HG02763 (cell line): ENCODE data around the gene EXOSC10.
A peak's percentile ranks its signal among the peaks of the same experiment; 100 is the strongest.

Source experiments
- ATAC-seq: cut with Tn5 transposase; IDR thresholded peaks from one replicate; pipeline ENCODE4 v1.9.1; 2021; ENCODE audit warnings: mild to moderate bottlenecking, moderate library complexity; ENCODE audit not compliant: unreplicated experiment

The EXOSC10 gene

DNA sequence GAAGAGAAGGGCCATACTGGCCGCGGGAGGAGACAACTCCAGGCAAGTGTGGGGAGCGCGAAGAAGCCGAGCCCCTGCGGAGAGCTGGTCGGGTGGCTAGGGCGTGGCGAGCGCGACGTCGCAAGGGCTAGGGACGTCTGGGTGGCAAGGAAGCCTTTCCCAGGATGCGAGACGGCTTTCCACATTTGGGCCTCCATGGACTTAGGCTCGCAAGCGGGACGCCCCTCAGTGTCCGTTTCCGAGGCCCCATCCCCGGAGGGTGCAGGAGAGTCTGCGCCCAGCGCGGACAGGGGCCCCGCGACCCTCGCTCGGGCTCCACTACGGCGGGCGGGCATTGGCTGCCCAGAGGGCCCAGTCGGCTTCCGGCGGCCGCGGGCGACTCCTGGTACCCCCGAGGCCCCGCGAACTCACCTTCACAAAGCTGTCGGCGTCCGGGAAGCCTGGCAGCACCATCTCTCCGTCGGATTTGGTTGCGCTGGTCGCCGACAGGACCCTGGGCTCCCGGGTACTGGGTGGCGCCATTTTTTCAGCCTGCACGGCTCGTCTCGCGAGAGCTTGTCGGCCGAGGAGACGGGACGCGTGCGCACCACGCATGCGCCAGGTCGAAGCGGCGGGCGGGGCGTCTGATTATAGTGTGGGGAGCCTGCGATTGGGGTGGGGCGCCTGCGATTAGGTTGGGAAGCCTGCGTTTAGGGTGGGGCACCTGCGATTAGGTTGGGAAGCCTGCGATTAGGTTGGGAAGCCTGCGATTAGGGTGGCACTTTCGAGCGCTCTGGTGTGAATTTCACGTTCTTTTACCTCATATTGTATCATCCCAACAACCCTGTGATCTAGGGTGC lies at the start of gene EXOSC10:
Gene EXOSC10 (minus strand): TSS at position 560 of the 839 bp plus-strand sequence. CDS start 38 bp downstream, at position 522.
- ATAC-seq: peak; percentile 88

DNA sequence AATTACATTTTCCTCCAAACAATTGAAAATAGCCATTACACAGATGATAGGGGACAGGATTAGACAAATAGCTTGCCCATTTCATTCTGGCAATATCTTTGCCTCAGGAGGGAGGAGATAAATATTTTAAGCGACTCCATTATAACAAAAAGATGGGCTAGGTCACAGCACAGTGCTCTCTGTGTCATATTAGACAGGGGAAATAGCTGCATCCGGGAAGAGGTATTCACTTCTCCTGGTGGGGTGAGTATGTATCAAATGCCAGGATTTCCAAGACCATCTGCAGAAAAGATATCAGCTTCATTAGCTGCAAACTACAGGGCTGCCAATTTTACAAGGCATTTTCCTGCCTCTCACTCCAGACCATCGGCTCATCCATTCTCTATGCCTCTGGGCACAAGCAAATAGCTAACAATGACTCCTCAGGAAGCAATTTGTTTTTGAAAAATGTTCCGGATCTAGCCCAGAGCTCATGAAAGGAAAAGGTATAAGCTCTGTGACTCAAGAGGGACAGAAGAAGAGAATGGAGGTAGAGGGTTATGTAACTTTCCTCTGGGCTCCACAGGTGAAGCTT lies 47.6 kb upstream of the EXOSC10 start:
- ATAC-seq: no peak

DNA sequence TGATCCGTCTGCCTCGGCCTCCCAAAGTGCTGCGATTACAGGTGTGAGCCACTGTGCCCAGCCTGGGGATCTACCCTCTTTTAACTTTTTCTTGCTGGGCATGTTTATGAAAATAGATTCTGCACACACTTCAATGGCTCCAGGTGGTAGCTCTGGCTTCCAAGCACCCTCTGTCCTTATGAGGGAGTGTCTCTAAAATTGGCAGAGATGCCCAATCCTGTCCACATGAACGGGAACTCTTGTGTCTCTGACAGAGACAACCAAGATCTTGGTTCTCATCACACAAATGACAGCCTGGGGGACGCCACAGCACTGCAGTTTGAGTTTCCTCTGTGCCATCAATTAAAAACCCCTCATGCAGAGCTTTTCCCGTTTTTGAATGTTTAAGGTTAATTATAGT lies 46.1 kb upstream of the EXOSC10 start:
- ATAC-seq: no peak

DNA sequence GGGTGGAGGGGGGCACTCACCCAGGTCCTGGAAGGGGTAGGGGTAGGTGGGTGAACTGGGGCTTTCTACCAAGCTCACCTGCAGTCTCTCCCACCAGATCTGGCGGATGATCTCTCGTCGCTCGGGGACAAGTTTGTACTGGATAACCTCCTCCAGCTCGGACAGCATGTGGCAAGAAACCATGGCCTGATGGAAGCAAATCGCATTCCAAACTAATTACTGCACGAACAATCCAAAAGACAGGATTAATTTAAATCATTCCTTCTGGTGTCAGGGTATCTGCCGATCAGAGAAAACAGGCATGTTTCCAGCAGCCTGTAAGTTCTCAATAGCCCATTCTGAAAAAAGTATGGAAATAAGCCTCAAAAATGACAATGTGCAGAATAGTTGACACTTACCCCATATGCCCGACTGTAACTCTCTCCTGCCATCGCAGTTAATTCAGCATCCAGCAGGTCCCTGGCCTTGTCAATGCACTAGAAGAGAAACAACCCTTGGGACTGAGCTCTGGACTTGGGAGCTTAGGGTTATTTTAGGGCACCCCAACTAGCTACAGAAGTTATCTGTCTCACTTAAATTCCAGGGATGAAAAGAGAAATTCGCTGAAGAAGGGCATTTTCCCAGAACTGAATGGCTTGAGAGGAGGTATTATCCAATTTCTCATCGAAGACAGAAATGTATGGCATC lies 45.0 kb upstream of the EXOSC10 start:
- ATAC-seq: no peak

DNA sequence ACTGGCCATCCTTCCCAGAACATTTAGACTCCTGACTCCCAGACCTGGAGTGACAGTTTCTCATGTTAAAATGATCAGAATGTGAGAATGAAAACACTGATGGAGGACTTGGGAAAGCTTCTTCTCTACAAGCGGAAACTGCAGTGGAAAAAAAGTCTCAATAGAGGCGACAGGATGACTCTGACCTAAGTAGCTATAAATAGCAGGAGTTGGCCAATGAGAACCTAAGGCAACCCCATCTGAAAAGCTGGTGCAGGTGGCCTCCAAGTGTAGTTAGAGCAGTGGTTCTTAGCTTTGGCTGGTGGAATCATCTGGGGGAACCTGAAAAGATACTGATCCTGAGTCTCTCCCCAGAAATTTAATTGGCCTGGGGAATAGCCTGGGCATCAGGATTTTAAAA lies 44.2 kb upstream of the EXOSC10 start:
- ATAC-seq: no peak

DNA sequence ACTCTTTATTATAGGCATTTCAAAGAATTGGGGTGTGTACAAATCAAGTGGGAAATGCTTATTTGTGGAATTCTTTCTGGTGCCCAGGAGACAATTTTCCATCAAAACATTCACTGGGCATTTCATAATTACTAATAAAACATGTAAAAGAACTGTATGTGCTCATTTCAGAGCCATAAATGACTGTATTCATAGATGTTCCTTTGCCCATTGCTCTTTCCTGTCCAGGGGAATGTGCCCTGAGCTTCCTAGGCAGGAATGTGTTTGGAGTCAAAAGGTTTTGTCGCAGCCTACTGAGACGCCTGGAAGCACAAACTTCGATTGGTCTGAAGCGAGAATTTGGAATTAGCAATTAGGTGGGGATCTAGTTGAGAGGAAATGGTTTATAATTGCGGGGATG lies 43.7 kb upstream of the EXOSC10 start:
- no peak for ATAC-seq

- no peak for ATAC-seq
These were observed 43.1 kb upstream of the EXOSC10 start for GRCh38 chr1:11142618-11143391.

DNA sequence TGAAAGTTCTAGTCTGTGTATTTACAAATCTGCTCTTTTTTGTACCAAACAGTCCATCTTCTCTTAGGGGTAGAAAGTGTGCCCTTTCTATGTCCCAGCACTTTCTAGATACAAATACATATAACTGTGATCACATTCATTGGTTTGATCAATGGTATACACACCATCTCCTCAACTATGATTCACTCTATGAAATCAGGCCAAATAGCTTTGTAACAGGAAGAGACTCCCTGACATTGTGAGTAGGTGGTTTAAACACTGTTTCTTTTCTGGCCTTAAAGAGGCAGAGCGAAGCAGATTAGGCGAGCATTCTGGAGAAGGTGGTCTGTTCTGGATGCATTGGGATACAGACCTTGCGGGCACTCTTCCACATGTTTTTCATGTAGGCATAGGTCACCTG lies 39.3 kb upstream of the EXOSC10 start:
- no peak for ATAC-seq

- ATAC-seq: no peak
These were observed 38.4 kb upstream of the EXOSC10 start for GRCh38 chr1:11138029-11138428.

- no peak for ATAC-seq
These were observed 35.2 kb upstream of the EXOSC10 start for GRCh38 chr1:11134898-11135266.

DNA sequence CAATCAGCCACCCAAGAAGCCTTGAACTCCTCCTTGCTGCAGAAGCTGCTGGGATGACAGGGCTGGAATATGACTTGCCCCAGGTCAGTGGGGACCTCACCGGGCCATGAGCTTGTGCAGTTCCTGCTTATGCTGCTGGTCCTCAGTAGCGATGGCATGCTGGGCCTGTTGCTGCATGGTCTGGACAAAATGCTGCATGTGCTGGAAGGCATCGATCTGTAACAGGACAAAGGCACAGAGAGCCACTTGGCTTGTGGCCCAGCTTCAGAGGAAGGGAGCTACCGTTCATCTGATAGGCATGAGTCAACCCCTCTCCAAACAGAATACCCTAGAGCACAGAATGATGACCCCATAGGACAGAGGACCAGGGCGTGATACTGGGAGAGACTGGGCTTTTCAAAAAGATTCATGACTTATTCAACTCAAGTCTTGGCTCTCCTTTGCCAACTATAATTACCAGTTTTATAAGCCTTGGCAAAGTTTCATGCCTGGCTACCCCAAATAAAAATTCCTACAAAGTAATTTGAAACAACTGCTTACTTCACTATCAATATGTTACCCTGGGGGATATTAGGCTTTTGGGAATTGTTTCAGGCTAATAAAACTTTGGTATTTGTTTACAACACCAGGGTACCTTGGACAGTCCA lies 34.7 kb upstream of the EXOSC10 start:
- ATAC-seq: no peak

DNA sequence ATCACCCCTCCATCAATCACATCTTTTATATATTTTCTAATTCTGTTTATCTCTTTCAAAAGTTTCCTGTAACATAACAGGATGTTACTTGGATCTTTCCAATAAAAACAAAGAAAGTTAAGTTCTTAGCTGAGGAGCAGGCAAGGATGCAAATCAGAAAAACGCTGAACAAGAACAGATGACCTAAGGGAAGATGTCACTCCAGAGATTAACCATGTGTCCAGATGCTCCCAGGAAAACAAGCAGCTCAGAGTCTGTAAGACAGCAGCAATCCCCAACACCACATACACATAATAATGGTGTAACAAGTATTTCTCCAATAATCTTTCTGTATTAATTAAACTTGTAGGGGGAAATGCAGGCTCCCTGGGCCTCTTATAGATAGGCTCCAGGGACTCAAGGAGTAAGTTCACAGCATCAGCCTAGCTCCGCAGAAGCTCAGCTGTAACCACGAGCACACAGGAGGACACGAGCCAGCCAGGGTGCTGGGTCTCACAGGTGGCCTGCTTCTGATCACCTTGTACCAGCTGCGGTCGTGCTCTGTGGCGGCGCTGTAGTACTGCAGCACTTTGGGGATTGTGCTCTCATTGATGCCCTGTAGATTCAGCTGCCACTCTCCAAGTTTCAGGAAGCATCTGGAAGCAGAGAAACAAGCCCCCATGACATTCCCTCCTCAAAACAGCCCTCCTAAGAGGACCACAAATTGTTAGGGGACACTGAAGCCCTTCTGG lies 33.1 kb upstream of the EXOSC10 start:
- ATAC-seq: no peak

GRCh38 chr1:11131816-11132215 lies 32.1 kb upstream of the EXOSC10 start:
- ATAC-seq: no peak

DNA sequence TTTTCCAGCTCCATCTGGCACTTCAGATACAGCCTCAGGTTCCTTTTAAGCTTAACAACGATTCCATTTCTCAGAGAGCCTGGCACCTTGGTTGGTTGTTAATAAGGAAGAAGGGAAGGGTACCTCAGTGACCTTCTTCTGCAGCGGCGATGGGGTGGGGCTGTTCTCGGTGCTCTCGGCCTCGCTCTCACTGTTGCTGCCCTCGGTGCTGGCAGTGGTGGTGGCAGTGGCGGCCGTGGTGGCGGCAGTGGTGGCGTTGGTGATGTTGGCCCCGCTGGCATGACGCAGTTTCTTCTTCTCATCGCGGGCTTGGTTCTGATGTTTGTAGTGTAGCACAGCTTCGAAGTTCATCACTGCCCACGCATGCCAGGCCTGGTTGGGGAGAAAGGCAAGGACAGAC lies 30.7 kb upstream of the EXOSC10 start:
- ATAC-seq: no peak

- ATAC-seq: no peak
These were observed 30.2 kb upstream of the EXOSC10 start for GRCh38 chr1:11129649-11130390.

DNA sequence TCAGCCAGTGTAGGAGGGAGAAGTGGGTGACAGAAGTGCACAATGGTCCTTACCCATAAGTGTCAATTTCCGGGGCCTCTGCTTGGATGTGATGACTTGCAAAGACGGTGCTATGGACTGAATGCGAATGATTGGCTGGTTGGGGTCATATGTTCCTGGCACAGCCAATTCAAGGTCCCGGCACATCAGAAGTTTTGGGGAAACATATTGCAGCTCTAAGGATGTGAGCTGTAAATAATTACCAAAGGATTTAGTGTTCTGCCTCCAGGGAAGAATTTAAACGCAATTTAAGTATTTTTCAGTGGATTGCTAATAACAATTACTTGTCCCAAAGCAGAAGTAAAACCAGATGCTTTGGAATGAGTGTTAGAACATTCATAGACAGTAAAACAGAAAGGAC lies 26.9 kb upstream of the EXOSC10 start:
- no peak for ATAC-seq

DNA sequence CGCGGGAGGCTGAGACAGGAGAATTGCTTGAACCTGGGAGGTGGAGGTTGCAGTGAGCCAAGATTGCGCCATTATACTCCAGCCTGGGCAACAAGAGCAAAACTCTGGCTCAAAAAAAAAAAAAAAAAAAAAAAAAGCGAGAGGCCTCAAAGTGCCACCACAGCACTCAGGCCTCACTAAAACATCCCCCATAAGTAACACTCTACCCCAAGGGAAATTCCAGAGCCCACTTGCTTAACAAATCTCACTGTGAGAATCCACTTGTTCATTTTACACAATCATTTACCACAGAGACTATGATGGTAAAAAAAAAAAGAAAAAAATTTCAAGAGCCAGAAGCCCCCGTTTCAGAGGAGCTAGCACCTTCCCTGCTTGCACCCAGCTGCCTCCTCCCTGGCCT lies 26.3 kb upstream of the EXOSC10 start:
- no peak for ATAC-seq

DNA sequence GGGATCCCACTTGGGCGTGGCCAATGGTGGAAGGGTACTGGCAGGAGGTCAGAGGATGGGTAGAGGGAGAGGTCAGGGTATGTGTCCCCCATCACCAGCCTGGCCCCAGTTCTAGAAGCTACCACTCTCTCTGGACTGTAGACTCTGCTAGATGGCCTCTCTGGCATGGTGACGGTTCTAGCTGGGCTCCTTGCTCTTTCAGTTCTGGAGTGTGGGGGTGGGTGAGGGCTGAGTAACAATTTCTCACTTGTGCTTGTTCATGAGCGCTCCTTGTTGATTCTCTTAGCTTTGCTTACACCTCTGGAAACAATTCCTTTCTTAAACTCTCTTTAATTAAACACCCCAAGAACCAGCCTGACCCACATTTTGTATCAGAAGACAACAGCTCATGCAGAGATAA lies 25.3 kb upstream of the EXOSC10 start:
- ATAC-seq: no peak

GRCh38 chr1:11116318-11116717 lies 16.6 kb upstream of the EXOSC10 start:
- no peak for ATAC-seq
